B cell (primary cell): Measurements from ENCODE around the gene CHRM4. TPM values are rescaled to one million over a fixed set of nuclear protein-coding genes. Genes with fewer than 3 reads are reported as not detected.

Experiments used
- ATAC-seq: fragments of 200-7000 bp; cut with Tn5 transposase; one replicate; pipeline ENCODE4 v1.10.0; 2021; ENCODE audit warnings: low read depth, mild to moderate bottlenecking, moderate number of reproducible peaks, moderate library complexity
- CTCF ChIA-PET: fragments of 350-600 bp; sonication (Branson Sonifier 250); formaldehyde crosslinking; loops from one replicate; lab custom pipeline; 2021; ENCODE audit warnings: antibody characterized with exemption, inconsistent platforms; lab: Charles Lee
- POLR2A ChIA-PET: fragments of 350-600 bp; sonication (Branson Sonifier 250); formaldehyde crosslinking; loops from one replicate; lab custom pipeline; 2021; ENCODE audit warnings: antibody characterized with exemption; lab: Charles Lee
- DNase-seq: peaks from one replicate; pipeline ENCODE4 v3.0.0; 2013
- H2AFZ ChIP-seq: 2 replicates; pipeline ENCODE4 v1.6.1; 2012; ENCODE audit warnings: mild to moderate bottlenecking, low read depth, low read length; ENCODE audit not compliant: insufficient read depth, poor library complexity, severe bottlenecking
- H3K27ac ChIP-seq, 2 donors: 1 replicate in 1 of 2; 2 replicates in 1 of 2; pipeline ENCODE4 v1.5.1; 2012 to 2013; ENCODE audit warnings: low read length in 2 of 2, mild to moderate bottlenecking in 2 of 2, moderate library complexity in 1 of 2
- H3K27me3 ChIP-seq, 4 experiments: fragments of 200-600 bp in 1 of 4; sonication (generic) in 1 of 4; replicated peaks in 1 of 4; 1 replicate in 2 of 4; 2 replicates in 2 of 4; pipeline versions ENCODE4 v1.6.1 to v1.7.0; 2013 to 2016; ENCODE audit warnings: low read length in 3 of 4, mild to moderate bottlenecking in 2 of 4, mixed read lengths in 1 of 4, moderate library complexity in 1 of 4; ENCODE audit not compliant: insufficient read depth in 4 of 4, control insufficient read depth in 3 of 4; ENCODE audit errors: control extremely low read depth in 1 of 4
- H3K36me3 ChIP-seq, 2 experiments: replicated peaks in 1 of 2; 1 replicate in 1 of 2; 2 replicates in 1 of 2; pipeline versions ENCODE4 v1.6.1 to v1.7.1; 2013; ENCODE audit warnings: low read length in 1 of 2; ENCODE audit not compliant: insufficient read depth in 2 of 2, control insufficient read depth in 1 of 2; ENCODE audit errors: control extremely low read depth in 1 of 2, extremely low read depth in 1 of 2
- H3K4me1 ChIP-seq, 2 donors: fragments of 200-600 bp in 1 of 2; sonication (generic) in 1 of 2; 1 replicate in 1 of 2; 2 replicates in 1 of 2; pipeline versions ENCODE4 v1.5.1 to v1.6.1; 2013 to 2017; ENCODE audit warnings: low read length in 2 of 2; ENCODE audit not compliant: control insufficient read depth in 2 of 2, insufficient read depth in 2 of 2
- H3K4me2 ChIP-seq: replicated peaks from 2 replicates; pipeline ENCODE3; 2012; ENCODE audit warnings: mild to moderate bottlenecking, low read depth, low read length; ENCODE audit not compliant: poor library complexity, severe bottlenecking
- H3K4me3 ChIP-seq, 5 experiments: fragments of 200-600 bp in 1 of 5; sonication (generic) in 1 of 5; 1 replicate in 3 of 5; 2 replicates in 2 of 5; pipeline versions ENCODE4 v1.5.1 to v1.7.0; 2011 to 2016; ENCODE audit warnings: low read length in 4 of 5, mild to moderate bottlenecking in 4 of 5, low read depth in 2 of 5, control low read depth in 1 of 5, moderate library complexity in 1 of 5; ENCODE audit not compliant: insufficient read depth in 1 of 5; ENCODE audit errors: control extremely low read depth in 1 of 5, extremely low read depth in 1 of 5
- H3K79me2 ChIP-seq: fragments of 200-600 bp; sonication (generic); one replicate; pipeline ENCODE4 v1.6.0; 2016; ENCODE audit warnings: low read length; ENCODE audit not compliant: control insufficient read depth, insufficient read depth
- H3K9ac ChIP-seq: fragments of 200-600 bp; sonication (generic); 2 replicates; pipeline ENCODE4 v1.6.1; 2017; ENCODE audit warnings: mild to moderate bottlenecking, low read length, moderate library complexity
- H3K9me3 ChIP-seq, 3 donors: one replicate each; pipeline versions ENCODE4 v1.6.1 to v1.7.1; 2013; ENCODE audit warnings: low read length in 2 of 3; ENCODE audit not compliant: control insufficient read depth in 2 of 3, insufficient read depth in 1 of 3; ENCODE audit errors: control extremely low read depth in 1 of 3
- H4K20me1 ChIP-seq: 2 replicates; pipeline ENCODE4 v1.6.0; 2012; ENCODE audit warnings: mild to moderate bottlenecking, low read length; ENCODE audit not compliant: insufficient read depth, control insufficient read depth, poor library complexity, severe bottlenecking
- H3K27ac Mint-ChIP-seq: one replicate; pipeline ENCODE4 v1.8.0; 2021; ENCODE audit warnings: mixed read lengths
- H3K27me3 Mint-ChIP-seq: one replicate; pipeline ENCODE4 v1.8.0; 2021; ENCODE audit warnings: mixed read lengths
- H3K4me1 Mint-ChIP-seq: one replicate; pipeline ENCODE4 v1.8.0; 2021; ENCODE audit warnings: mixed read lengths
- H3K4me3 Mint-ChIP-seq: one replicate; pipeline ENCODE4 v1.8.0; 2021; ENCODE audit warnings: mixed read lengths
- H3K9me3 Mint-ChIP-seq: one replicate; pipeline ENCODE4 v1.8.0; 2022; ENCODE audit warnings: mixed read lengths; ENCODE audit not compliant: insufficient read depth
- CTCF ChIP-seq: fragments of 200-600 bp; IDR thresholded peaks from one replicate; pipeline ENCODE4 v1.8.0; 2022; ENCODE audit warnings: antibody characterized with exemption, mild to moderate bottlenecking
- EZH2 ChIP-seq: IDR thresholded peaks from 2 replicates; pipeline ENCODE4 v1.6.1; 2012; ENCODE audit warnings: borderline replicate concordance, low read depth, mild to moderate bottlenecking, moderate library complexity, low read length; ENCODE audit not compliant: insufficient read depth, poor library complexity, severe bottlenecking
- WGBS: methylation state at CpG from one replicate; pipeline ENCODE4 v1.1.5; 2013; ENCODE audit warnings: missing lambda C conversion rate; ENCODE audit not compliant: insufficient coverage; 5-methylcytosine and 5-hydroxymethylcytosine counted together
- intact Hi-C: fragments of 100-400 bp; cut with micrococcal nuclease; formaldehyde crosslinking; loops from one replicate; pipeline ENCODE4 v1.10.0; 2022
- polyA plus RNA-seq: library from polyadenylated mRNA; depleted of rRNA; stranded (reverse); fragments of >200 nt; gene quantifications from 2 replicates; pipeline ENCODE4 v1.2.3, GENCODE V29; 2012
- total RNA-seq, 2 donors: library from RNA; stranded (reverse); fragments of 120-200 nt in 1 of 2; gene quantifications; 1 replicate in 1 of 2; 2 replicates in 1 of 2; pipeline versions ENCODE4 v1.2.3 to v1.2.4, GENCODE V29; 2013 to 2022

CHRM4 gene
- total and polyA plus RNA-seq, 2 donors (not counting 1 experiment from before 2014, with no cell fraction given), result 0.49 to 1.4 TPM

GRCh38 chr11:46343520-46343919 is 48.1 kb downstream of the CHRM4 start:
- H3K4me3 Mint-ChIP-seq, result no peak overlapping the region
- CTCF ChIA-PET, result interaction anchor here (0.7 to 1.5 kb wide), 3 partner anchors 12 to 106 kb away, joined by 3 to 6 read pairs (median 4); no protein-coding TSS in a partner anchor
- Histone ChIP-seq H3K4me3 (no peak overlapping the region), H4K20me1 (peaks cover 8% of the 10 kb centered on the region), H3K36me3 (no peaks in the 10 kb centered on the region), H3K79me2 (peaks cover 23% of the 10 kb centered on the region), H3K4me2 (no peak overlapping the region), H3K9ac (no peak overlapping the region), H3K9me3 (no peaks in the 10 kb centered on the region), H3K27me3 (peaks cover 0 to 9% (median 2%) of the 10 kb centered on the region in 4 experiments), H3K4me1 (peaks cover 30 to 32% of the 10 kb centered on the region in 2 donors), H3K27ac (no peak overlapping the region), H2AFZ (no peak overlapping the region)
- ATAC-seq (no peak), DNase-seq (no peak)
- H3K9me3 Mint-ChIP-seq, result no peaks in the 10 kb centered on the region
- intact Hi-C loops, result no loop called here
- H3K27ac Mint-ChIP-seq, result no peak overlapping the region
- POLR2A ChIA-PET, result no interaction called here
- peaks cover 32% of the 10 kb centered on the region for H3K4me1 Mint-ChIP-seq
- 97% methylated on average over 2 of the region's 3 CpGs for WGBS
- H3K27me3 Mint-ChIP-seq, result peaks cover 17% of the 10 kb centered on the region
- TF ChIP-seq CTCF, result no peak
- TF ChIP-seq EZH2, result no peak

DNA sequence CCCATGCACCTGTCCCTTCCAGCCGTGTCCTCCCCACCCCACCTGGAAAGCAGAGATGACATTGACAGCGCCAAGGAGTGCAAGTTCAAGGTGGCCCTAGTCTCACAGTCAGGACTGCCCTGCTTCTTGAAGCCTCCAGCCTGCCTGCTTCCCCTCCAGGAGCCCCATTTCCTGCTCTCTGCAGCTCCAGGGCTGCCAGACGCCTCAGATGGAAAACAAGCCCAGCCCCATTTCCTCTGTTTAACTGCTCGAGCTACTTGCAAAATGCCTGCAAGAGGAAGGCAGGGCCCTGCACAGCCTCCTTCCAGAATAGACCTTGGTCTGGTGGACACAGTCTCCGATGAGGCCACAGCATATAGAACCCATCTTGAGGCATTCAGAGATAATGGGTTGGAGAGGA is 49.3 kb downstream of the CHRM4 start:
- Histone ChIP-seq H4K20me1 (no peaks in the 10 kb centered on the region), H3K9ac (no peak overlapping the region), H3K4me2 (no peak overlapping the region), H3K4me1 (peaks cover 24% of the 10 kb centered on the region in 2 donors), H2AFZ (no peak overlapping the region), H3K9me3 (no peaks in the 10 kb centered on the region), H3K36me3 (no peaks in the 10 kb centered on the region), H3K4me3 (no peak overlapping the region), H3K27me3 (peaks cover 0 to 15% (median 3%) of the 10 kb centered on the region in 4 experiments), H3K27ac (no peak overlapping the region), H3K79me2 (peaks cover 12% of the 10 kb centered on the region)
- TF ChIP-seq CTCF, result no peak
- no peak for TF ChIP-seq EZH2
- Mint-ChIP-seq H3K27me3 (peaks cover 26% of the 10 kb centered on the region), H3K4me3 (no peak overlapping the region), H3K27ac (no peak overlapping the region), H3K9me3 (no peaks in the 10 kb centered on the region), H3K4me1 (peaks cover 24% of the 10 kb centered on the region)
- DNase-seq (no peak), ATAC-seq (no peak)
- intact Hi-C loops, result no loop called here
- ChIA-PET POLR2A (no interaction called here), CTCF (no interaction called here)
- WGBS, result 11% methylated on average over 5 of the region's 5 CpGs
